Measurements from ENCODE around the gene ME3.
"Not testable (repeated sequence)": the region's sequence is repeated elsewhere in the genome, so short reads cannot be mapped to it uniquely, and the experiment has no call there.

ME3 gene

GRCh38 chr11:86580535-86580934 lies 91.9 kb downstream of the ME3 start:
- no peak for DNase-seq

- no peak for DNase-seq
These were observed 93.0 kb downstream of the ME3 start for GRCh38 chr11:86579406-86579731.

- no peak for DNase-seq
These were observed 93.5 kb downstream of the ME3 start for GRCh38 chr11:86578727-86579405.

- DNase-seq: no peak
These were observed 94.5 kb downstream of the ME3 start for GRCh38 chr11:86577644-86578636.

GRCh38 chr11:86576946-86577624 lies 95.3 kb downstream of the ME3 start:
- no peak for DNase-seq

- DNase-seq: no peak
These were observed 96.5 kb downstream of the ME3 start for GRCh38 chr11:86575927-86576326.

- no peak for DNase-seq
These were observed 97.1 kb downstream of the ME3 start for GRCh38 chr11:86575208-86575855.

- DNase-seq: no peak
These were observed 97.8 kb downstream of the ME3 start for GRCh38 chr11:86574493-86575207.

GRCh38 chr11:86571273-86571948 lies 101.0 kb downstream of the ME3 start:
- no peak for DNase-seq

GRCh38 chr11:86570451-86570850 lies 102.0 kb downstream of the ME3 start:
- DNase-seq: no peak

- no peak for DNase-seq
These were observed 102.4 kb downstream of the ME3 start for GRCh38 chr11:86570020-86570419.

- no peak for DNase-seq
These were observed 103.3 kb downstream of the ME3 start for GRCh38 chr11:86569109-86569508.

GRCh38 chr11:86565801-86566312 lies 106.6 kb downstream of the ME3 start:
- DNase-seq: no peak

GRCh38 chr11:86565388-86565787 lies 107.0 kb downstream of the ME3 start:
- no peak for DNase-seq

- DNase-seq: not testable (repeated sequence)
These were observed 109.6 kb downstream of the ME3 start for GRCh38 chr11:86562842-86563241.

- no peak for DNase-seq
These were observed 113.0 kb downstream of the ME3 start for GRCh38 chr11:86559311-86559945.

GRCh38 chr11:86558841-86559240 lies 113.6 kb downstream of the ME3 start:
- DNase-seq: no peak

GRCh38 chr11:86558207-86558606 lies 114.2 kb downstream of the ME3 start:
- no peak for DNase-seq

GRCh38 chr11:86555866-86556265 lies 116.5 kb downstream of the ME3 start:
- DNase-seq: no peak

GRCh38 chr11:86555401-86555800 lies 117.0 kb downstream of the ME3 start:
- DNase-seq: no peak

- no peak for DNase-seq
These were observed 119.2 kb downstream of the ME3 start for GRCh38 chr11:86553265-86553664.
